Bronchial epithelial cell (primary cell): ENCODE measurements around the gene PTBP3. TPM values are rescaled to one million over a fixed set of nuclear protein-coding genes. Genes with fewer than 3 reads are reported as not detected.
A peak's percentile ranks its signal among the peaks of the same experiment; 100 is the strongest.
"Not testable (repeated sequence)": the region's sequence is repeated elsewhere in the genome, so short reads cannot be mapped to it uniquely, and the experiment has no call there.

Experiments used
- DNase-seq: peaks from one replicate; pipeline ENCODE4 v3.0.0-alpha.2; 2010; ENCODE audit warnings: low read depth
- FAIRE-seq: peaks from 2 replicates; lab custom pipeline; 2011; peaks lifted over from hg19 to GRCh38; lab: Jason Lieb, UNC
- H3K27me3 ChIP-seq: 2 replicates; pipeline ENCODE4 v1.5.1; 2011; ENCODE audit warnings: low read length; ENCODE audit not compliant: control insufficient read depth, insufficient read depth
- H3K36me3 ChIP-seq: 2 replicates; pipeline ENCODE4 v1.5.1; 2011; ENCODE audit warnings: low read length; ENCODE audit not compliant: control insufficient read depth, insufficient read depth
- H3K4me3 ChIP-seq: 2 replicates; pipeline ENCODE4 v1.5.1; 2011; ENCODE audit warnings: mild to moderate bottlenecking, low read depth, low read length, control low read depth
- total RNA-seq: library from RNA; depleted of rRNA; stranded (reverse); fragments of >200 nt; gene quantifications from 2 replicates; pipeline ENCODE4 v1.2.1, GENCODE V29; 2014
- TF ChIP-seq, protein P1 (sequence below): IDR thresholded peaks from 2 replicates; pipeline ENCODE4 v1.5.1; 2011; ENCODE audit warnings: mild to moderate bottlenecking, moderate library complexity, low read length, control low read depth, inconsistent platforms; ENCODE audit not compliant: insufficient read depth, severe bottlenecking

The PTBP3 gene
- total RNA-seq, 1 donor from 2014 or later = 62.4 TPM

GRCh38 chr9:112279501-112279900 lies 53.9 kb downstream of the PTBP3 start:
- FAIRE-seq (no peak), DNase-seq (no peak)
- TF ChIP-seq, protein P1, sequence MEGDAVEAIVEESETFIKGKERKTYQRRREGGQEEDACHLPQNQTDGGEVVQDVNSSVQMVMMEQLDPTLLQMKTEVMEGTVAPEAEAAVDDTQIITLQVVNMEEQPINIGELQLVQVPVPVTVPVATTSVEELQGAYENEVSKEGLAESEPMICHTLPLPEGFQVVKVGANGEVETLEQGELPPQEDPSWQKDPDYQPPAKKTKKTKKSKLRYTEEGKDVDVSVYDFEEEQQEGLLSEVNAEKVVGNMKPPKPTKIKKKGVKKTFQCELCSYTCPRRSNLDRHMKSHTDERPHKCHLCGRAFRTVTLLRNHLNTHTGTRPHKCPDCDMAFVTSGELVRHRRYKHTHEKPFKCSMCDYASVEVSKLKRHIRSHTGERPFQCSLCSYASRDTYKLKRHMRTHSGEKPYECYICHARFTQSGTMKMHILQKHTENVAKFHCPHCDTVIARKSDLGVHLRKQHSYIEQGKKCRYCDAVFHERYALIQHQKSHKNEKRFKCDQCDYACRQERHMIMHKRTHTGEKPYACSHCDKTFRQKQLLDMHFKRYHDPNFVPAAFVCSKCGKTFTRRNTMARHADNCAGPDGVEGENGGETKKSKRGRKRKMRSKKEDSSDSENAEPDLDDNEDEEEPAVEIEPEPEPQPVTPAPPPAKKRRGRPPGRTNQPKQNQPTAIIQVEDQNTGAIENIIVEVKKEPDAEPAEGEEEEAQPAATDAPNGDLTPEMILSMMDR = no peak
- peaks cover 2% of the 10 kb centered on the region for H3K36me3 ChIP-seq
- H3K27me3 ChIP-seq = no peaks in the 10 kb centered on the region
- no peak overlapping the region for H3K4me3 ChIP-seq

- DNase-seq = no peak
- FAIRE-seq = no peak
Observed at GRCh38 chr9:112278152-112278551, 55.3 kb downstream of the PTBP3 start.

GRCh38 chr9:112274600-112274999 lies 58.8 kb downstream of the PTBP3 start:
- Histone ChIP-seq H3K36me3 (no peaks in the 10 kb centered on the region), H3K4me3 (no peak overlapping the region), H3K27me3 (no peaks in the 10 kb centered on the region)
- TF ChIP-seq, protein P1 = no peak
- no peak for DNase-seq
- FAIRE-seq = no peak

More at GRCh38 chr9:112278152-112278551, 55.3 kb downstream of the PTBP3 start:
- Histone ChIP-seq H3K27me3 (no peaks in the 10 kb centered on the region), H3K36me3 (no peaks in the 10 kb centered on the region), H3K4me3 (no peak overlapping the region)
- TF ChIP-seq, protein P1 = no peak

GRCh38 chr9:112273876-112274275 lies 59.5 kb downstream of the PTBP3 start:
- TF ChIP-seq, protein P1 = no peak
- no peak for DNase-seq
- no peaks in the 10 kb centered on the region for H3K27me3 ChIP-seq
- FAIRE-seq = no peak
- no peak overlapping the region for H3K4me3 ChIP-seq
- no peaks in the 10 kb centered on the region for H3K36me3 ChIP-seq

- no peaks in the 10 kb centered on the region for H3K27me3 ChIP-seq
- FAIRE-seq = no peak
- H3K4me3 ChIP-seq = no peak overlapping the region
- peak; percentile 76 for DNase-seq
- TF ChIP-seq, protein P1 = no peak
- no peaks in the 10 kb centered on the region for H3K36me3 ChIP-seq
Observed at GRCh38 chr9:112271466-112272098, 61.8 kb downstream of the PTBP3 start.

- H3K36me3 ChIP-seq = no peaks in the 10 kb centered on the region
- FAIRE-seq (no peak), DNase-seq (no peak)
- TF ChIP-seq, protein P1 = no peak
- no peak overlapping the region for H3K4me3 ChIP-seq
- H3K27me3 ChIP-seq = no peaks in the 10 kb centered on the region
Observed at GRCh38 chr9:112268413-112268812, 65.0 kb downstream of the PTBP3 start.

GRCh38 chr9:112267086-112267485 lies 66.3 kb downstream of the PTBP3 start:
- FAIRE-seq, DNase-seq, H3K36me3 ChIP-seq, H3K27me3 ChIP-seq, H3K4me3 ChIP-seq: not testable (repeated sequence)
